HG03575 (cell line): Measurements from ENCODE around the gene FOXJ2.
"Not testable (repeated sequence)": the region's sequence is repeated elsewhere in the genome, so short reads cannot be mapped to it uniquely, and the experiment has no call there.

Experiments used
- ATAC-seq: cut with Tn5 transposase; IDR thresholded peaks from one replicate; pipeline ENCODE4 v1.9.1; 2021; ENCODE audit not compliant: unreplicated experiment, insufficient number of reproducible peaks, low FRiP score; ENCODE audit errors: extremely low read depth

FOXJ2 gene

GRCh38 chr12:8052679-8053078 lies 20.2 kb downstream of the FOXJ2 start:
- ATAC-seq, result no peak

- no peak for ATAC-seq
These were observed 22.3 kb downstream of the FOXJ2 start for GRCh38 chr12:8054816-8055215.

GRCh38 chr12:8057306-8057705 lies 24.8 kb downstream of the FOXJ2 start:
- no peak for ATAC-seq

DNA sequence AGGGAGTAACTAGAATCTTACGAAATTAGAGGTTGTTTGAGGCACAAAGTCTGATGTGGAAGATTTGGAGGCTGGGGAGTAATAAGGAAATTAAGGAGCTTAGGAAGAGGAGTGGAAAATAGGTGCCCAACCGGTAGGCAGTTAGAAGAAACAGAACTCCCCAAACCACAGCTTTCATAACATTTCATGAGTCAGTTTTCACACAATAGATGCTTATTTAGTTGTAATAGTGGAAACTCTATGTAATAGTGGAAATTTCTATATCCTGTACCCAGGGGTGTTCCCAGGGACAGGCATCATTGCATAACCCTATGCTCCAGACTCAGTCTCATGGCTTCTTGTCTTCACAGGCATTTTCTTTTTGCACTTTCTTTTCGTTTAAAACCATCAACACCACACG lies 25.3 kb downstream of the FOXJ2 start:
- no peak for ATAC-seq

DNA sequence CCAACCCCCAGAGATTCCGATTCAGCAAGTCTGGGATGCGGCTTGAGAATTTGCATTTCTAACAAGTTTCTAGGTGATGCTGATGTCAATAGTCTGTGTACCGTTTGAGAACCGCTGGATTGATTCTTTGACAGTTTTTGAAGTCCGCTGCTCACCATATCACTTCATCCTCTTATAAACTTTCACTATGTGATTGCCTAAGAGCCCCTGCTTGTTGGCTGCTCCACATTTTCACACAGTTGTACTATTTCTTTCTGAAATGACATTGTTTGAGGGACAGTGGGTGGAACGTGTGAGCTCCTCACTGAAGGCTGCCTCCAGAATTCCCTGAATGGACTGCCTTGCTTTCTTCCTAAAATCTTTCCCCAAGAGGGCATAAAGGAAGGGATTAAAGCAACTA lies 26.0 kb downstream of the FOXJ2 start:
- no peak for ATAC-seq

- no peak for ATAC-seq
These were observed 31.6 kb downstream of the FOXJ2 start for GRCh38 chr12:8064131-8064530.

DNA sequence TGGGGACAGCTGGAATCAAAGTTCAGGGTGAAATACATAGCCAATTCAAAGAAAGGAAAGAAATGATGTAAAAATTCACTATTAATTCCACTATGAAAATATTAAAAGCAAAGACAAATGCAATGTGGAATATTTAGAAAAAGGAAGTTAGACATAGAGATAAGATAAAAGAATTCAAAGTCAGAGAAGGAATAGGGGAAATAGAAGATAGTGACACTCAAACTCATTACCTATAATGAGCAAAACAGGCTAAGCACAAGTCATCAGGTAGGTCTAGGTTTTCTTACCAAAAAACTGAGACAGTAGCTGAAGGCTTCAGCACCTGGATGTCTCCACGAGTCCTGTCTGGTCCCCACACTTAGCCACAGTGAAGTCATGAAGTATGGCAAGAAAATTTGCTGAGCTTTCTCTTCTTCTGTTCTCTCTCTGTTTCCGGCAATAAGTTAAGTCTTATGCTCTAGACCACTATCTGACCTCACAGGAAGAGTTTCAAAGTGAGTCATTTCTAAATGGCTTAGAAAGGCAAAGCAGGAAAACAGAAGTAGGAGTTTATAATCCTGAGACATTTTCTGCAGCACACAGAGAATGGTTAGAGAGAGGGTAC lies 33.6 kb downstream of the FOXJ2 start, which contains the start of gene C3AR1:
C3AR1 (minus strand) TSS at position 369 of the 604 bp plus-strand sequence. CDS start 6,174 bp downstream, outside the sequence.
- ATAC-seq, result no peak

DNA sequence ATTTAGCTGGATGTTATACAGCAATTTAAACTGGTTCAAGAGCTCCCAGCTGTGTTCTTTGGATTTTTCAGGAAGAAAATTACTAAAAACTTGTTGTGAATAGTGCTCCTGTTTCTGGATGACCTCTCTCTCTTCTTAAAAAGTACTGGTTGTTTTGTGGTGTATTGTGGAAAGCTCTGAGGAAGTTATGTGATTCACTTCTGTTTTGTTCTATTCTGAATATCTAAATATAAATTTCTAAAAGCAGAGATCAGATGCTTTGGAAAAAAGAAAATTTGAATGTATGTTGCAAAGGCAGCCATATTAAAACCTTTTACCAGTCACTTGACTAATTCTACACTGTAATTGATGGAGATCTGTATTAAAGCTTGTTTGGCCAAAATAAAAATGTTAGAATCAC lies 37.1 kb downstream of the FOXJ2 start:
- no peak for ATAC-seq

GRCh38 chr12:8071820-8072219 lies 39.3 kb downstream of the FOXJ2 start:
- ATAC-seq, result not testable (repeated sequence)

GRCh38 chr12:8075935-8076334 lies 43.4 kb downstream of the FOXJ2 start:
- no peak for ATAC-seq

DNA sequence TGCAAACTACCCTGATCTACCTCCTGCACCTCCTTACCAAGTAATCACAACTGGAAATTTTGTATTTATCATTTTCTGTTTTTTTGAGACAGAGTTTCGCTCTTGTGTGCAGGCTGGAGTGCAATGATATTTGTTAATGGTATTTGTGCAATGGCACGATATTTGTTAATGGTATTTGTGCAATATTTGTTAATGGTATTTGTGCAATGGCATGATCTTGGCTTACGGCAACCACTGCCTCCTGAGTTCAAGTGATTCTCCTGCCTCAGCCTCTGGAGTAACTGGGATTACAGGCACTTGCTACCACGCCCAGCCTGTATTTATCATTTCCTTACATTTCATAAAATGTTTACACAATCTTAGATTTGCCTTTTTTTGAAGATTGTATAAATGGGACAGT lies 43.9 kb downstream of the FOXJ2 start:
- no peak for ATAC-seq

- no peak for ATAC-seq
These were observed 44.7 kb downstream of the FOXJ2 start for GRCh38 chr12:8077207-8077606.

- no peak for ATAC-seq
These were observed 45.9 kb downstream of the FOXJ2 start for GRCh38 chr12:8078398-8078797.

GRCh38 chr12:8078916-8079315 lies 46.4 kb downstream of the FOXJ2 start:
- ATAC-seq, result no peak

DNA sequence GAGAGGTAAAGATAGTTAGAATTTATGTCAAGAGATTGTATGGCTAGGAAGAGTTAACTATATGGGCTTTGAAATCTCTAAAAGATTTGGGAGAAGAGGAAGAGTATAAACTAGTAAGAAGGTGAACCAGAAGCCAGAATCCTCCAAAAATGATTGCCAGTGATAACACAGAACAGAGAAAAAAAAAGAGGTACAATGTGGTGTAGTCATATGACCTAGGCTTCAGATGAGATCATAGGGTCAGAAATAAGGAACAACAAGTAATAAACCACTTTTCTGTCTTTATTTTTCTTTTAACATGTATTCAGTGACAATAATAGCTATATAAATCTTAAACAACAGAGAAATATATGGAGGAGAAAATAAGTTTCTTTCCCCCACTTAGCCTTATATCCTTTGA lies 47.6 kb downstream of the FOXJ2 start:
- no peak for ATAC-seq

DNA sequence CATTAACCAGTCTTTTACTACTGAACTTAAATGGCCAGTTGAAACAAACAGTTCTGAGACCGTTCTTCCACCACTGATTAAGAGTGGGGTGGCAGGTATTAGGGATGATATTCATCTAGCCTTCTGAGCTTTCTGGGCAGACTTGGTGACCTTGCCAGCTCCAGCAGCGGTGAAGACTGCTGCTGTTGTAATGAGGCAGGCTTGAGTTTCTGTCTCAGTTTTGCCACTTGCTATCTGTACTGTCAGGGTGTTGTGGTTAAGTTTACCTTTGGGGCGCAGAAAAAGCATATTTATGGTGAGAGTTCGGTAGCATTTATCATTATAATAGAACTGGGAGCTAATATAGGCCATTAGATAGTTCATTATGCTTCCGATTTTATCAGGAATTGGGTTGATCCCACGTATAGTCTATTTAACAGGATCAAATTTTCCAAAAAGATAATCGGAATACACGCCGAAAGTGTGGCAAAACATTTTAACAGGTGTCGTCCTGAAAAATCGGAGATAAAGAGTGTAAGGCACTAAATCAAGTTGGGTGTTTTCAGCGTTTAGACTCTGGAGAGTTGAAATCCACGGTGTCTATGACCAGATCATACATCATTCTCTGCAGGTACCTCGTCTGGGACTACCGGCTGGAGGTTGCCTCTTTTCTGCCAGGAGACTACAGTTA lies 48.9 kb downstream of the FOXJ2 start:
- ATAC-seq, result peak; percentile 11

DNA sequence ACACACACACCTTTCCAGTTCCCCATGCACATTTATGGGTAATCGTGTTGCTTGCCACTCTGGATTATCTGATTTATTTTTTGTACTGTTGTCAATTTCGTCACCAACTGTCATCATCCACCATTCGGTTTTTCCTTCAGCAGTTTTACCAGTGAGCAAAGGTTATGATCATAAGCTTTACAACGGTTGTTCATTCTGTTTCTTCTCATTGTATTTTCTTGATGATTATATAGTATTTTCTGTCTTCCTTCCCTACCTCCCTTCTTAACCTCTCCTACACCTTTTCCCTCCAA lies 50.2 kb downstream of the FOXJ2 start:
- no peak for ATAC-seq

DNA sequence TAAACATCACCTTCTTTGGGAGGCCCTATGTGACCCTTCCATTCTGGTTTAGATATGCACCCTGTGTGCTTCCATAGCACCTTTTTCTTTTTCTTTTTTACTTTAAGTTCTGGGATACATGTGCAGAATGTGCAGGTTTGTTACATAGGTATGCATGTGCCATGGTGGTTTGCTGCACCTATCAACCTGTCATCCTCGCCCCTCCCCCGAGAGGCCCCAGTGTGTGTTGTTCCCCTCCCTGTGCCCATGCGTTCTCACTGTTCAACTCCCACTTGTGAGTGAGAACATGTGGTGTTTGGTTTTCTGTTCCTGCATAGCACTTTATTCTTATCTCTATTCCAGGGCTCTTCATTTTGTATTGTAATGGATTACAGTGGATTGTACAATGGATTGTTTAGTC lies 51.8 kb downstream of the FOXJ2 start:
- not testable (repeated sequence) for ATAC-seq

DNA sequence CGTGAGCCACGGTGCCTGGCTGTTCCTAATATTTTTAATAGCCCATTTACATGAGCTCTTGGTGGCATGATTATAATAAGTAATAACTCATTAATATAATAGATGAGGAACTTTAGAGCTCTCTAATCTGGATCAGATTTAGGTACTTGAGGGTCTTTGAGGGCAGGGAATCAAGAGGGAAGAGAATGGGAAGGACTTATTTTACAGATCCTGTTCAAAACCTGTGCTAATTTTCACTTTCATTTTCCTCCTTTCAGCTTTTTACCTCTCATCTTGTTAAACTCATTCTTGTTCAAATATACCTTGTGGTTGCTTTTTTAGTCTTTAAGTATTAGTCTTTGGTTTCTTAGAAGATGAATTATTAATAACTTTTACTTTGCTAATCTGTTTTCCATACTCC lies 55.1 kb downstream of the FOXJ2 start:
- no peak for ATAC-seq

GRCh38 chr12:8088574-8088973 lies 56.1 kb downstream of the FOXJ2 start:
- no peak for ATAC-seq

DNA sequence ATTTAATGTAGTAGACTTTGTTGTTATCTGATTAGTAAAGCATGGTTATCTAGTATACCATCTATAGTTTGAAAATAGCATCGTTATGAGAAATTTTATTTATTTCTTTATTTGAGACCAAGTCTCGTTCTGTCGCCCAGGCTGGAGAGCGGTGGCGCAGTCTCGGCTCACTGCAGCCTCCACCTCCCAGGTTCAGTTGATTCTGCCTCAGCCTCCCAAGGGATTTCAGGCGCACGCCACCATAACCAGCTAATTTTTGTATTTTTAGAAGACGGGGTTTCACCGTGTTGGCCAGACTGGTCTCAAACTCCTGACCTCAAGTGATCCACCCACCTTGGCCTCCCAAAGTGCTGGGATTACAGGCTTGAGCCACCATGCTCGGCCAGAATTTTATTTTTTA lies 56.8 kb downstream of the FOXJ2 start:
- not testable (repeated sequence) for ATAC-seq
